Measurements from ENCODE around the gene RFPL4A. TPM values are rescaled to one million over a fixed set of nuclear protein-coding genes. Genes with fewer than 3 reads are reported as not detected.

Gene RFPL4A
- 0.22 to 0.86 TPM (median 0.56 TPM) in 5 replicates for total RNA-seq (2022; extraction: Qiagen RNA extraction; ENCODE audit: low read depth)

DNA sequence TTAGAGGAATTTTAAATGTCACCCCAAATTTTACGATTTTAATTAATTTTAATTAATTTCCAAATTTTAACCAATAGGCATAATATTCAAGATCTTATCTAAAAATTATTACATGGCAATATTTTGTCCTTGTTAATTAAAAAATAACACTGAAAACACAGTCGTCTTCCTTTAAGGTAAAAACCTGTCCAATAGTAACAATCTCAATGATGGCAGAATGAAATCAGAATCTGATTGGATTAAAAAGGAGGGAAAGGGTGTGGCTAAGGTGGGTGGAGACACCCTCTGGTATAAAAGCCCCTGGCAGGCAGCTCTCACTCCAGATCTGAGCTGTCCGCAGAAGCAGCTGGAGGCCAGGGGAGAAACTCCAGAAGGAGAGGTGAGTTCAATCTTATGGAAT lies at the start of gene RFPL4A:
TSS of gene RFPL4A (plus strand) at position 301 of the 400 bp plus-strand sequence. CDS start 2,704 bp downstream, outside the sequence.

DNA sequence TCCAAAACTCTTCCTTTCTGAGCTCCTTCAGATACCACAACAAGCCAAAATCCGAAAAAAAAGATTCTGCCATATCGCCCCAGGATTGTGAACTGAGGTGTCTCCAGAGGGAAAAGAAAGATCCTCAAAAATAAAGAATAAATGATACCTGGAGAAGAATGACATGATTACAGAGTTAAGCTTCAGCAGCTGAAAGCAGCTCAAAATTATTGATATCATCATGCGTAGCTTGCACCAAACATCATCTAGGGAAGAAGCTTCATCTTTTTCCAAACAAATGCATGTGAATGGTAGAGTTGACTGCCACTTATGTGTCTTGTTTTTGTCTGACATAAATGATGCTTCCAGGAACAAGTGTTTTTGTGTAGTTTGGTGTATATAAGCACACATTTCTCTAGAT lies 20.6 kb upstream of the RFPL4A start, which contains the start of gene NLRP9:
TSS of gene NLRP9 (minus strand) at position 101 of the 400 bp plus-strand sequence. CDS start at position 73, 28 bp downstream.

DNA sequence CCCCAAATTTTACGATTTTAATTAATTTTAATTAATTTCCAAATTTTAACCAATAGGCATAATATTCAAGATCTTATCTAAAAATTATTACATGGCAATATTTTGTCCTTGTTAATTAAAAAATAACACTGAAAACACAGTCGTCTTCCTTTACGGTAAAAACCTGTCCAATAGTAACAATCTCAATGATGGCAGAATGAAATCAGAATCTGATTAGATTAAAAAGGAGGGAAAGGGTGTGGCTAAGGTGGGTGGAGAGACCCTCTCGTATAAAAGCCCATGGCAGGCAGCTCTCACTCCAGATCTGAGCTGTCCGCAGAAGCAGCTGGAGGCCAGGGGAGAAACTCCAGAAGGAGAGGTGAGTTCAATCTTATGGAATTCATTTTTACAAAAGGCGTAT lies 9.9 kb downstream of the RFPL4A start, which contains the start of gene RFPL4AL1:
TSS of gene RFPL4AL1 (plus strand) at position 301 of the 400 bp plus-strand sequence. CDS start 2,687 bp downstream, outside the sequence.

Other genes starting within 250 kb of the RFPL4A start
- gene SBK2, start 222.0 kb upstream of the RFPL4A start, total RNA-seq (2022; extraction: Qiagen RNA extraction; ENCODE audit: low read depth) = 1.4 to 2.7 TPM (median 2.3 TPM) in 5 replicates
- gene SBK3, start 213.6 kb upstream of the RFPL4A start, total RNA-seq (2022; extraction: Qiagen RNA extraction; ENCODE audit: low read depth) = 1.4 to 2.0 TPM (median 1.7 TPM) in 5 replicates
- 17.5 to 33.5 TPM (median 31.6 TPM) in 5 replicates for gene ZNF579, start 178.2 kb upstream of the RFPL4A start, total RNA-seq (2022; extraction: Qiagen RNA extraction; ENCODE audit: low read depth)
- gene FIZ1, start 159.6 kb upstream of the RFPL4A start, total RNA-seq (2022; extraction: Qiagen RNA extraction; ENCODE audit: low read depth) = 22.4 to 26.6 TPM (median 25.4 TPM) in 5 replicates
- gene ZNF524, start 158.8 kb upstream of the RFPL4A start, total RNA-seq (2022; extraction: Qiagen RNA extraction; ENCODE audit: low read depth) = 12.9 to 20.5 TPM (median 17.4 TPM) in 5 replicates
- gene ZNF865, start 153.4 kb upstream of the RFPL4A start, total RNA-seq (2022; extraction: Qiagen RNA extraction; ENCODE audit: low read depth) = 7.3 to 16.1 TPM (median 12.2 TPM) in 5 replicates
- 4.6 to 6.7 TPM (median 6.5 TPM) in 5 replicates for gene ZNF784, start 134.5 kb upstream of the RFPL4A start, total RNA-seq (2022; extraction: Qiagen RNA extraction; ENCODE audit: low read depth)
- 29.8 to 60.8 TPM (median 53.2 TPM) in 5 replicates for gene ZNF580, start 118.1 kb upstream of the RFPL4A start, total RNA-seq (2022; extraction: Qiagen RNA extraction; ENCODE audit: low read depth)
- 35.3 to 52.1 TPM (median 49.6 TPM) in 5 replicates for gene ZNF581, start 115.4 kb upstream of the RFPL4A start, total RNA-seq (2022; extraction: Qiagen RNA extraction; ENCODE audit: low read depth)
- 15.2 to 19.9 TPM (median 19.1 TPM) in 5 replicates for gene CCDC106, start 110.9 kb upstream of the RFPL4A start, total RNA-seq (2022; extraction: Qiagen RNA extraction; ENCODE audit: low read depth)
- 265 to 295 TPM (median 292 TPM) in 5 replicates for gene U2AF2, start 104.1 kb upstream of the RFPL4A start, total RNA-seq (2022; extraction: Qiagen RNA extraction; ENCODE audit: low read depth)
- gene EPN1, start 83.9 kb upstream of the RFPL4A start, total RNA-seq (2022; extraction: Qiagen RNA extraction; ENCODE audit: low read depth) = 123 to 213 TPM (median 191 TPM) in 5 replicates
- gene NLRP9, start 20.7 kb upstream of the RFPL4A start, total RNA-seq (2022; extraction: Qiagen RNA extraction; ENCODE audit: low read depth) = not detected in 5 replicates
- gene RFPL4AL1, start 10.0 kb downstream of the RFPL4A start, total RNA-seq (2022; extraction: Qiagen RNA extraction; ENCODE audit: low read depth) = not detected in 5 replicates
- 0.06 TPM in 1 of 5 replicates, not detected in the others for gene NLRP11, start 72.9 kb downstream of the RFPL4A start, total RNA-seq (2022; extraction: Qiagen RNA extraction; ENCODE audit: low read depth)
- not detected in 5 replicates for gene NLRP4, start 77.4 kb downstream of the RFPL4A start, total RNA-seq (2022; extraction: Qiagen RNA extraction; ENCODE audit: low read depth)
- not detected in 5 replicates for gene NLRP13, start 173.2 kb downstream of the RFPL4A start, total RNA-seq (2022; extraction: Qiagen RNA extraction; ENCODE audit: low read depth)
- not detected in 5 replicates for gene NLRP8, start 188.7 kb downstream of the RFPL4A start, total RNA-seq (2022; extraction: Qiagen RNA extraction; ENCODE audit: low read depth)
- not detected in 5 replicates for gene NLRP5, start 227.7 kb downstream of the RFPL4A start, total RNA-seq (2022; extraction: Qiagen RNA extraction; ENCODE audit: low read depth)

Data from A549 treated with RU486 at 1 μM for 4 hours (cell line).